NOMO-1 treated with DMSO at 0.1 percent for 48 hours (cell line): ENCODE measurements around the gene OLIG1.
A peak's percentile ranks its signal among the peaks of the same experiment; 100 is the strongest.

Experiments used
- DNase-seq: peaks from one replicate; lab custom pipeline; 2025; ENCODE audit not compliant: unreplicated experiment; lab: John Stamatoyannopoulos, UW

Gene OLIG1

DNA sequence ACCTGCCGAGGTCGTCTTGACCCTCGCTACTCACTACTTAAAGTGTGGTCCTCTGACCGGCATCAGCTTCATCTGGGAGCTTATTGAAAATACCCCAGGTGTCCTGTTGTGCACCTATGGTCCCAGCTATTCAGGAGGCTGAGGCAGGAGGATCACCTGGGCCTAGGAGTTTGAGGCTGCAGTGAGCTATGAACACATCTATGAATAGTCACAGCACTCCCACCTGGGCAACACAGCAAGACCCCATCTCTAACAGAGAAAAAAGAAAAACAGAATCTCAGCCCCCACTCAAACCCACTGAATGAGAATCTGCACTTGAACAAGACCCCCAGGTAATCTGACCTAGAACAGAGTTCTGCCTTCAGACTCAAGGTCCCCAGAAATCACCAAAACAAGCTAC lies 8.7 kb upstream of the OLIG1 start:
- no peak for DNase-seq

GRCh38 chr21:33063375-33063883 lies 6.5 kb upstream of the OLIG1 start:
- DNase-seq, result peak; percentile 24

DNA sequence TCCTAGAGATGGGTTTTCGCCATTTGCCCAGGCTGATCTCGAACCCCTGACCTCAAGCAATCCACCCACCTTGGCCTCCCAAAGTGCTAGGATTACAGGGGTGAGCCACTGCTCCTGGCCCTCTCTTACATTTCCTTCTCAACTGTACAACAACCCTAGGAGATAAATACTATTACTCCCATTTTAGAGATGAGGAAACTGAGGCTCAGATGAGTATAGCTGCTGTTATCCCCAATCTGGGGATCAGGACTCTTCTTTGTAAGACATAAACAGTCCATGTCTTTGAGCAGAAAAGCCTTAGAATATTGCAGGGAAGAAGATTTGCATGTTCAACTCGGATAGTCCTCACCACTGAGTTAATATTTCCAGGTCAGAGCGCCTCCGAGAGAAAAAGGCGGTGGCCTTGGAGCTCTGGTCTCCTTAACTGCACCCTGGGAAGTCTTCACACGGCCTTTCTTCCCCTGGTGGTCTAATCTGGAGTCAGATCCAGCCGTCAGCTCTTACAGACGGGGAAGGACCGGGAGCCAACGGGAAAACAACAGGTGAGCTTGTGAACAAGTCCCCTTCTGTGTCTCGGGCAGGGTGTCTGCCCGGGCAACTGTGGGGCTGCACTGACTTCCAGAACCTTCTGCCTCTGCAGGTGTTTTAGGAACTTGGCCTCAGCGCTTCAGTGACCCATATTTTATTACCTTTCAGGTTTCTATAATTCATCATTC lies 5.9 kb upstream of the OLIG1 start:
- no peak for DNase-seq

- DNase-seq, result no peak
Measured at GRCh38 chr21:33064623-33065390, 5.1 kb upstream of the OLIG1 start.

- DNase-seq, result no peak
Measured at GRCh38 chr21:33067043-33067442, 2.9 kb upstream of the OLIG1 start.

DNA sequence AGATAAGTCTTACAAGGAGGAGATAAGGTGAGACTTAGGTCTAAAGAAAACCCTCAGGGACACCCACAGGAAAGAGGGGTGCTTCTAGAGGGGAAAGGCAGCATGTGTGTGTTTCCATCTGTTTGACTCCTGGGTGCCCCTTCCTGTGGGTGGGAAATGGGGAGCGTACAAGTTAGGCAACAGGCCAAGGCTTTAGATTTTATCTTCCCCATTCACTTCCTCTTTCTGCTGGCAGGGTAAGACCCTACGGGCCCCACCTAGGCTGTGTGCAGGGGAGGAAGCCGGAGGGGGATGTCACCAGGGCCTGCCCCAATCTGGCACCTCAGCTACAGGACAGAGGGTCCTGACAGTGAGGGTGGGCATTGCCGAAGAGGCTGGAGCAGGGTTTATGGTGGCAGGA lies 2.5 kb upstream of the OLIG1 start:
- DNase-seq, result peak; percentile 84

- no peak for DNase-seq
Measured at GRCh38 chr21:33069243-33069642, 698 bp upstream of the OLIG1 start.

- no peak for DNase-seq
Measured at GRCh38 chr21:33069645-33069993, 322 bp upstream of the OLIG1 start.

DNA sequence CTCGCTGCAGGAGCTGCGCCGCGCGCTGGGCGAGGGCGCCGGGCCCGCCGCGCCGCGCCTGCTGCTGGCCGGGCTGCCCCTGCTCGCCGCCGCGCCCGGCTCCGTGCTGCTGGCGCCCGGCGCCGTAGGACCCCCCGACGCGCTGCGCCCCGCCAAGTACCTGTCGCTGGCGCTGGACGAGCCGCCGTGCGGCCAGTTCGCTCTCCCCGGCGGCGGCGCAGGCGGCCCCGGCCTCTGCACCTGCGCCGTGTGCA lies 730 bp downstream of the OLIG1 start:
- no peak for DNase-seq

DNA sequence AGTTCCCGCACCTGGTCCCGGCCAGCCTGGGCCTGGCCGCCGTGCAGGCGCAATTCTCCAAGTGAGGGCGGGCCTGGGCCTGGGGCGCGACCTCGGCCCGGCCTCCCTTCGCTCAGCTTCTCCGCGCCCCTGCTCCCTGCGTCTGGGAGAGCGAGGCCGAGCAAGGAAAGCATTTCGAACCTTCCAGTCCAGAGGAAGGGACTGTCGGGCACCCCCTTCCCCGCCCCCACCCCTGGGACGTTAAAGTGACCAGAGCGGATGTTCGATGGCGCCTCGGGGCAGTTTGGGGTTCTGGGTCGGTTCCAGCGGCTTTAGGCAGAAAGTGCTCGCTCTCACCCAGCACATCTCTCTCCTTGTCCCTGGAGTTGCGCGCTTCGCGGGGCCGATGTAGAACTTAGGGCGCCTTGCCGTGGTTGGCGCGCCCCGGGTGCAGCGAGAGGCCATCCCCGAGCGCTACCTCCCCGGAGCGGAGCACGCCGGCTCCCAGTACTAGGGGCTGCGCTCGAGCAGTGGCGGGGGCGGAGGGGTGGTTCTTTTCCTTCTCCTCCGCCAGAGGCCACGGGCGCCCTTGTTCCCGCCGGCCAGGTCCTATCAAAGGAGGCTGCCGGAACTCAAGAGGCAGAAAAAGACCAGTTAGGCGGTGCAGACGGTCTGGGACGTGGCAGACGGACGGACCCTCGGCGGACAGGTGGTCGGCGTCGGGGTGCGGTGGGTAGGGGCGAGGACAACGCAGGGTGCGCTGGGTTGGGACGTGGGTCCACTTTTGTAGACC lies 1.2 kb downstream of the OLIG1 start:
- DNase-seq, result peak; percentile 32

- DNase-seq, result peak; percentile 14
Measured at GRCh38 chr21:33071770-33072306, 1.9 kb downstream of the OLIG1 start.

DNA sequence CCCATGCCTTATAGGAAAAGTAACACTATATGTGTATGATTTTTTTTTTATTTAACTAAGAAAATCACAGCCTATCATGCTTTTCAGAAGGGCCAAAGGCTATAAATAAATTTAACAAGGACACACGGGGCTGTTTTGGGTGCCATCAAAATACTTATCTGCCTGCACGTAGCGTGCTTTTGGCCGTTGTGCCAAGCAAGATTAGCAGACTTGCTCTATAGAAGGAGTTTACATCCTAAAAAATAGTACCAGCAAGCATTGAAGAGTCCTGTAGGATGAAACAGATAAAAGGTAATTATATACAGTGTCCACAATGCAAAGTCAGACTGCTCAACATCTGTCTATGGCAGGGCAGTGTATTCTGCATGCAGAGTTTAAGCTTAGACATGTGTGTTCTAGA lies 3.7 kb downstream of the OLIG1 start:
- DNase-seq, result no peak

DNA sequence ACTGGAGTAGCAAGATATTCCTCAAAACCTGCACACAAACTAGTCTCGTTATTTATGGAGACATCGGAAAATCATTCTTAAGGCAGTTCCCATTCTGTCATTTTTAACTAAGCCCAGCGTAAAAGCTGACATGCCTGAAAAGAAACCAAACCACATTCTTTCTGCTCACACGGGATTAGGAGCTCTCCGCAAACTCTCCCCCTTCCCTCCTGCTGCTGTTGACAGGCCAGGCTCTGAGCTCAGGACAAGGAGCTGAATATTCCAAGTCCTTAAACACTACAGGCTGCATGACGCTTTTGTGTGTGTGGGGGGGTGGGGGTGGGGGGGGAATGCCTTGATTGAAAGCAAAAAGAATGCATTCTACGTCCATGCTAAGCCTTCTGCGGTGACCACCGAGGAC lies 5.2 kb downstream of the OLIG1 start:
- DNase-seq, result no peak

GRCh38 chr21:33075596-33076195 lies 5.8 kb downstream of the OLIG1 start:
- no peak for DNase-seq

DNA sequence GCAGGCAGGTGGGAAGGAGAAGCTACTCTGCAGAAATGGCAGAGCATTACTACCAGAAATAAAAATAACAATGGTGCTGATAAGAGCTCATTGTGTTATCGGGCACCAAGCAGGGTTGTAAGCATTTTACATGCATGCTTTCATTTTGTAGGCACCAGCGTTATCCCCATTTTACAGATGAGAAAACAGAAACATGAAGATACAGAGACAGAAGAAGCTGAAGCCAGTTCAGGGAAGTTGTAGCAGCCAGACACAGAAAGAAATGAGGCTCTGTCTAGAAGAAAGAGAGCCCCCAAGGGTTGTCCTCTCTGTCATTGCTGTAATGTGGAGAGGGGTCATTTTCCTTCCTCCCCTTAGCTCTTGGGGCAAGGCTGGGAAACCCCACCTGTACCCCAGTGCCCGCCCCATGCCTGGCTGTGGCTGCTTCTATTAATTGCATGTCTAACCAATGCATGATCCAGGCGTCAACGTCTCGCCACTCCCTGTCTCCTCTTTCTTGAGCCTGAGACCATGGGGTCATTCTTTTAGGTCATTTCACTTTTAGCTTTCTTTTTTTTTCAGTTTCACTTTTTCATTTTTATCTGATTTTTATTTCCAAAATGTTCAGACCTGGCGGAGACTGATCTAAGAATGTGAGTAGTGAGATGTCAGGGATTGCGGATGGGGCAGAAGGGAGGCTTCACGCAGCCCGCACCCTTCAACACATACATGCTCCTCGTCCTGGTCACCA lies 6.8 kb downstream of the OLIG1 start:
- no peak for DNase-seq

- DNase-seq, result peak; percentile 93
Measured at GRCh38 chr21:33078907-33079582, 9.1 kb downstream of the OLIG1 start.

DNA sequence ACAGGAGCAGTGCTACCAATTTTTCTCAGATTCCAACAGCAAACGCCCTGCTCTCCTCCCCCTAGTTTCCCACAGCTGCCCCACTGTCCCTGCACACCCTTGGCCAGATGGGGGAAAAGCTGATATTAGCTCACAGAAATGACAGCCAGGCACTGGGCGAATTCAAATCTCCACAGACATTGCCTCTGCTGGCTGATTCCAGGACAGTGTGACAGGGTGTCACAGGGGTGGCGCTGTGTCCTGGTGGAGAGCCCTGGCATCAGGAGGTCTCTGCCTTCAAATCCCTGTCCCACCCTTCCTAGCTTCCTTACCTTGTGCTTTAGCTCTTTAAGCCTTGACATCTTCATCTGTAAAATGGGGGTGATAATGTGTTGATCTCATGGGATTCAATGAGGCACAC lies 10.4 kb downstream of the OLIG1 start:
- DNase-seq, result no peak

- no peak for DNase-seq
Measured at GRCh38 chr21:33080776-33081175, 10.8 kb downstream of the OLIG1 start.

DNA sequence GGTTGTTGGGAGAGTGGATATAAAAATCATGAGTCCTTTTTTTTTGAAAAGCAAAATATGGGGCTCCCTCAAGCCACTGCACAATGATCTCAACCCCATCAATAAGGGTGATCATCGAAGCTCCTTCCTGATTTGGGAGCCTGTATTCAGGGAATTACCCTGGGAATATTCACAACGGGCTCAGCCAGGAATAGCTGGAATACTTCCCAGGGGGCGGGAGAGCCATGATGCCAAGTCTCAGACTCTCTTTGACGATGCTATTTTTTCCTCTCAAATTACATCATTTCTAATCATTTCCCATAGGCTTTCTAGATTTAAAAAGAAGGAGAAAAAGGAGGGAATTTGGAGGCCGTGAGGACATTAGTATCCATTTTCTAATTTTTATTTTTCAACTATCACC lies 18.4 kb downstream of the OLIG1 start:
- no peak for DNase-seq
